NCI-H2081 treated with DMSO at 0.1 percent for 48 hours (cell line): ENCODE data around the gene CAMK2D.

Source experiments
- DNase-seq: peaks from one replicate; lab custom pipeline; 2025; lab: John Stamatoyannopoulos, UW

CAMK2D gene

GRCh38 chr4:113604955-113605354 lies 156.6 kb downstream of the CAMK2D start:
- no peak for DNase-seq

- no peak for DNase-seq
Measured at GRCh38 chr4:113603911-113604310, 157.6 kb downstream of the CAMK2D start.

- DNase-seq, result no peak
Measured at GRCh38 chr4:113602646-113603228, 158.8 kb downstream of the CAMK2D start.

- no peak for DNase-seq
Measured at GRCh38 chr4:113601636-113602035, 159.9 kb downstream of the CAMK2D start.

- no peak for DNase-seq
Measured at GRCh38 chr4:113596396-113596795, 165.1 kb downstream of the CAMK2D start.

- no peak for DNase-seq
Measured at GRCh38 chr4:113594231-113594556, 167.3 kb downstream of the CAMK2D start.

GRCh38 chr4:113593400-113594230 lies 167.9 kb downstream of the CAMK2D start:
- no peak for DNase-seq

GRCh38 chr4:113591982-113592381 lies 169.6 kb downstream of the CAMK2D start:
- no peak for DNase-seq

- no peak for DNase-seq
Measured at GRCh38 chr4:113588895-113589668, 172.5 kb downstream of the CAMK2D start.

- DNase-seq, result no peak
Measured at GRCh38 chr4:113587640-113588275, 173.8 kb downstream of the CAMK2D start.

- no peak for DNase-seq
Measured at GRCh38 chr4:113587156-113587555, 174.4 kb downstream of the CAMK2D start.

GRCh38 chr4:113586072-113586471 lies 175.5 kb downstream of the CAMK2D start:
- DNase-seq, result no peak

GRCh38 chr4:113584407-113585150 lies 177.0 kb downstream of the CAMK2D start:
- DNase-seq, result no peak

- no peak for DNase-seq
Measured at GRCh38 chr4:113582737-113583136, 178.8 kb downstream of the CAMK2D start.

GRCh38 chr4:113579360-113579759 lies 182.2 kb downstream of the CAMK2D start:
- DNase-seq, result no peak

GRCh38 chr4:113576947-113577678 lies 184.4 kb downstream of the CAMK2D start:
- no peak for DNase-seq

- no peak for DNase-seq
Measured at GRCh38 chr4:113575401-113575800, 186.1 kb downstream of the CAMK2D start.

- DNase-seq, result no peak
Measured at GRCh38 chr4:113574636-113575103, 186.9 kb downstream of the CAMK2D start.

GRCh38 chr4:113572620-113573019 lies 188.9 kb downstream of the CAMK2D start:
- no peak for DNase-seq

GRCh38 chr4:113566015-113566795 lies 195.3 kb downstream of the CAMK2D start:
- no peak for DNase-seq
